SK-N-SH treated with all-trans-retinoic acid at 6 μM for 48 hours (cell line): Measurements from ENCODE around the gene INCENP.

Experiments
- ISL1 ChIP-seq: fragments of 250-450 bp; sonication (Bioruptor Pico); IDR thresholded peaks from 2 replicates; pipeline ENCODE4 v2.1.2; 2022; ENCODE audit warnings: mild to moderate bottlenecking, moderate library complexity
- PATZ1 ChIP-seq: fragments of 250-450 bp; sonication (Bioruptor Pico); IDR thresholded peaks from 2 replicates; pipeline ENCODE4 v1.8.0; 2020; ENCODE audit warnings: mild to moderate bottlenecking, moderate library complexity, borderline replicate concordance
- TCF4 ChIP-seq: fragments of 250-450 bp; sonication (Bioruptor Pico); IDR thresholded peaks from 2 replicates; pipeline ENCODE4 v1.8.0; 2021; ENCODE audit warnings: mild to moderate bottlenecking, moderate library complexity, borderline replicate concordance

- TF ChIP-seq TCF4 (CRISPR knock-in tag) (no peak), ISL1 (CRISPR knock-in tag) (no peak), PATZ1 (CRISPR knock-in tag) (no peak)
Observed at GRCh38 chr11:62105667-62106191, 18.1 kb upstream of the INCENP start.
